Activated CD4-positive, alpha-beta T cell treated with anti-CD3 and anti-CD28 coated beads, Interleukin-2, Interleukin-4, amounts not matched to agents 100 ng/mL and 50 ng/mL, durations not matched to agents 16 hours and 8 hours (primary cell): ENCODE results near the gene PPM1M.

ENCODE experiments used
- DNase-seq: peaks from one replicate; pipeline ENCODE4 v3.0.0-alpha.2; 2020; ENCODE audit warnings: low spot score

Gene PPM1M, protein sequence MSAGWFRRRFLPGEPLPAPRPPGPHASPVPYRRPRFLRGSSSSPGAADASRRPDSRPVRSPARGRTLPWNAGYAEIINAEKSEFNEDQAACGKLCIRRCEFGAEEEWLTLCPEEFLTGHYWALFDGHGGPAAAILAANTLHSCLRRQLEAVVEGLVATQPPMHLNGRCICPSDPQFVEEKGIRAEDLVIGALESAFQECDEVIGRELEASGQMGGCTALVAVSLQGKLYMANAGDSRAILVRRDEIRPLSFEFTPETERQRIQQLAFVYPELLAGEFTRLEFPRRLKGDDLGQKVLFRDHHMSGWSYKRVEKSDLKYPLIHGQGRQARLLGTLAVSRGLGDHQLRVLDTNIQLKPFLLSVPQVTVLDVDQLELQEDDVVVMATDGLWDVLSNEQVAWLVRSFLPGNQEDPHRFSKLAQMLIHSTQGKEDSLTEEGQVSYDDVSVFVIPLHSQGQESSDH

DNA sequence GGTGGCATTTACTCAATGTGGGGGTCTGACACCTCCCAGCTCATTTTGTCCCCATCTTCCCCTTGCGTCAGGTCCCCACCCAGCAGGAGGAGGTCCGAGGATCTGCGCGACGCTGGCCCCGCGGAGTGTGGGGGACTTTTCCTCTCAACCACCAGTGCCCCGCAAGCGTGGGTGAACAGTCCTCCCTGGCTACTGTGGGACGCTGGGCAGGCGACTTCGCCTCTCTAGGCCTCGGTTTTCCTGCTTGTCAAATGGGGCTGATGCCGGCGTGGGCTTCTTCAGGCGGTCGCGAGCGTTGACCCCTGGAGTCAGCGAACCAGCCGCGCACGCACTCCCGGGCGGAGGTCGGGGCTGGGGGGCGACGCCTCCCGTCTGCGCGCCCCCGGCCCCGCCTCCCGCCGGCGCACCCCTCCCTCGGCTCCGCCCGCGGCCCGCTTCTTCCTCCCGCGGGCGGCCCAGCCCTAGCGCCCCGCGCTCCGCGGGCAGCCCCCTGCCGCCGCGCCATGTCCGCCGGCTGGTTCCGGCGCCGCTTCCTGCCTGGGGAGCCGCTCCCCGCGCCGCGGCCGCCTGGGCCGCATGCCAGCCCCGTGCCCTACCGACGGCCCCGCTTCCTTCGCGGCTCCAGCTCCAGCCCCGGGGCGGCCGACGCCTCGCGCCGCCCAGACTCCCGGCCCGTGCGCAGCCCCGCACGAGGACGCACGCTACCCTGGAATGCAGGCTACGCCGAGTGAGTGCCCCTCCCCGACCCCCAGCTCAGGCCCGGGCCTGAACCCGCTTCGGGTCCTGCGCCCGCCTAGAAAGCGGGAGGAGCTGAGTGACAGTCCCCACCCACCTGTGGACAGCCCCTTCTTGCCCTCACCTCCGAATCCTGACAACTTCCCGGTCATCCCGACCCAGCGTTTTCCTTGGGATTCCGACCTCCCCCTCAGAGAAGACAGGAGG, at the start of gene PPM1M:
Gene PPM1M (plus strand): TSS at position 438 of the 942 bp plus-strand sequence. CDS start 66 bp downstream, at position 504.
- no peak for DNase-seq

DNA sequence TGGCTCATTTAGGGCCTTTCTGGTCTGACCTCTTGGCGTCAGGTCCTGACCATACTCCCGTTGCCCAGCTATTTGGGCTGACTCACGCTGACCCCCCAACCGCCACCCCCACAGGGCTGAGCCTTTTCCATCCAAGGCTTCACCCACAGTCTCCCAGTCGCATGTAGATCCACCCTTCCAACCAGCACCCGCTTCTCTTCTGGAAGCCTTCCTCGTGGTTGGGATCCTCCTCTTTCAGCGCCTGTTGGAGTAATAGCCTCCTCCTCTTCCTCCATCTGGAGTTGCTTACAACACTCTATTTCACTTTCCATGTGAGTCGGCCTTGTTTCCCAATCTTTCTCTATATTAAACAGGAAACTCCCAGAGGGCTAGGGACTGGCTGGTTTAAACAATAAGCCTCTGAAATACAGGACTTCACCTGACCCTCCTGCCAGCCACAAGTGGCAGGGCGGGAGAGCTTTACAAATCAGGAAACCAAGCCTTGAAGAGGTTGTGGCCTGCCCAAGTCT, 49.7 kb upstream of the PPM1M start:
- DNase-seq, result no peak

DNA sequence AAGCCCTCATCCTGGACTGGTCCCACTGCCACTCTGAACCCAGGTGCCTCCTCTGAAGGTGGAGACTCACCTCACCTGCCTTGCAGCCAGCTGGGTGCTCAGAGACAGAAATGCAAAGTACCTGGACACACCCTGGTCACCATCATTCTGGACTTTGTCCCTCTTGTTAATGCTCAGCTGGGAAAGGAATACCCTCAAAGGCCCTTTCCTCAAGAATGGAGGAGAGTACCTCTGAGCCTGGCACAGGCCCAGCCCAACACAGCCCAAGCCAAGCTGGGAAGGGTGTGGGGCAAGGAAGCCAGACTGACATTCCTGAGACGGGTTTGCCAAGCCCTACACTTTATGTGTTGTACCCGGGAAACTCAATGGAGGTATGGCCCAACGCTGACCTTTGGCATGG, 48.6 kb upstream of the PPM1M start:
- DNase-seq, result no peak

- no peak for DNase-seq
These were observed 48.1 kb upstream of the PPM1M start for GRCh38 chr3:52197499-52197841.

DNA sequence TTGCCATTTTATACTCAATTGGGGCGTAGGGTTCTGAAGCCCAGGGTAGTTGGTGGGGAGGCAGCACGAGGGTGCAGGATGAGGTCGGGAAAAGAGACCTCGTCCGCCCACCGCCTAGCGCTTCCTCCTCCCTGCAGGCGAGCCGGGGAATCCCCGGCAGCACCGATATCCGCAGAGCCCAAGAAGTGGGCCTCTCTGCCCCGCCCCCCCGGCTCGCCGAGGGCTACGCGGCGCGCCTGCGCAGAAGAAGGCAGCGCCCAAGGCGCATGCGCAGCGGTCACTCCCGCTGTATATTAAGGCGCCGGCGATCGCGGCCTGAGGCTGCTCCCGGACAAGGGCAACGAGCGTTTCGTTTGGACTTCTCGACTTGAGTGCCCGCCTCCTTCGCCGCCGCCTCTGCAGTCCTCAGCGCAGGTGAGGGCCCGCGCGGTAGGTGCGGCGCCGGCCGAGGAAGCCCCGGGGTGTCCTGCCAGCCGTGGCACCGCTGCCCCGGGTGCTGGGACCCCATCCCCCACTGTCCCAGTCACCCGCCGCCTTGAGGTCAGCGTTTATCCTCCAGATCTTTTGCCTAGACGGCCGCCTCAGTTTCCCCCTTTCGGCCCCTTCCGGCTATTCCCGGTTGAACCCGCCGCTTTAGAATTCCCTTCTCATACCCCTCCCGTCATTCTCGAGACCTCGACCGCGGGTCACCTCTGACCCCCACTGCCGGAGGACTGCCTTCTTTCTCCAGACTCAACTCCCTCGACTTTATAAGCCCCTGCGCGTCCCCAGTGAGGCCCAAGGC, 47.5 kb upstream of the PPM1M start, which contains the start of gene ALAS1:
Gene ALAS1 (plus strand): TSS at position 319 of the 784 bp plus-strand sequence. CDS start 1,082 bp downstream, outside the sequence.
- DNase-seq, result peak; percentile 93

DNA sequence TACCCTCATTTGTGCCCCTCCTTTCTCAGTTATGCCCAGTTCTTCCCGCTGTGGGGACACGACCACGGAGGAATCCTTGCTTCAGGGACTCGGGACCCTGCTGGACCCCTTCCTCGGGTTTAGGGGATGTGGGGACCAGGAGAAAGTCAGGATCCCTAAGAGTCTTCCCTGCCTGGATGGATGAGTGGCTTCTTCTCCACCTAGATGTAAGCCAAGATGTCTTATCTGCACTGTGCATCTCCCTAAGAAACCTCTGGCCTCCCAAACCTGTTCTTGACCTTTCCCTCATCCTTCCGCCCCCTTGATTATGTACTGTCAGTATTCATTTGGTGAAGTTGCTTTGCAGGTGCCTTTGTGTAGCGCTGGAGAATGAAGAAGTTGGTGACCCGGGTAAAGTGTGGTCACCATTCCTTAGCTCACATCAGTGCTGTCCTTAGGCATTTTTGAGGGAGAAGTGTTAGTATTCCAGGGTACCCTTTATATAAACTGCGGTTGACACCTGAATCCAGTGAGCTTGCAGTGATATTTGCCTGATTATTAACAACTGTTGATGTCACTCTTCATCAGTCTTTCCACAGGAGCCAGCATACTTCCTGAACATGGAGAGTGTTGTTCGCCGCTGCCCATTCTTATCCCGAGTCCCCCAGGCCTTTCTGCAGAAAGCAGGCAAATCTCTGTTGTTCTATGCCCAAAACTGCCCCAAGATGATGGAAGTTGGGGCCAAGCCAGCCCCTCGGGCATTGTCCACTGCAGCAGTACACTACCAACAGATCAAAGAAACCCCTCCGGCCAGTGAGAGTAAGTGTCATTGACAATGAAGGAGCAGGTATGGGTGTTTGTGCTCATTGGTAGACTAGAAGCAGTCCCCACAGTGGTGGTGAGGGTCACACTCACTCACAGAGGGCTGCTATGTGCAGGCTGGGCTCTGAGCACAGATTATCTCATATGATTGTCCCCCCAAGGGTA, 46.6 kb upstream of the PPM1M start:
- DNase-seq, result no peak

- DNase-seq, result no peak
These were observed 44.4 kb upstream of the PPM1M start for GRCh38 chr3:52200981-52201679.

DNA sequence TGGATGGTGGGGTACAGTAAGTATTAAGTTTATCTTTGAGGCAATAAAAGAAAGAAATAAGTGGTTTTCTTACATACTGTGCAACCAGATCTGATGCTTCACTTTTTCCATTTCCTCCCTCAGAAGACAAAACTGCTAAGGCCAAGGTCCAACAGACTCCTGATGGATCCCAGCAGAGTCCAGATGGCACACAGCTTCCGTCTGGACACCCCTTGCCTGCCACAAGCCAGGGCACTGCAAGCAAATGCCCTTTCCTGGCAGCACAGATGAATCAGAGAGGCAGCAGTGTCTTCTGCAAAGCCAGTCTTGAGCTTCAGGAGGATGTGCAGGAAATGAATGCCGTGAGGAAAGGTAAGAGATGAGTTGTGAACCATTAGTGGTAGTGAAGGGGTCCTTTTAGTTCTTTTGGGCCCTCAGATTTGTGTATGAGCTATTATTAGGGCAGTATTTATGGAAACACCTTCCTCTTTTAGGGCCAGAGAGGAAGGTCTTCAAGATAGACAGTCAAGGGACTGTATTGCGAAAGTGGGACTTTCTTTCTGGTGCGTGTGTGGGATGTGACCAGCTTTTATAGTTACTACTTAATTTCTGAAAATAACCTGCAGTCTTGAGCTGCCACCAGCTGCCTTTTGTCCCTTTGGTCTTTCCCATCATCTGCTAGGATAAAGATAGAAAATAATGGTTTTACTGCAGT, 43.0 kb upstream of the PPM1M start:
- no peak for DNase-seq

DNA sequence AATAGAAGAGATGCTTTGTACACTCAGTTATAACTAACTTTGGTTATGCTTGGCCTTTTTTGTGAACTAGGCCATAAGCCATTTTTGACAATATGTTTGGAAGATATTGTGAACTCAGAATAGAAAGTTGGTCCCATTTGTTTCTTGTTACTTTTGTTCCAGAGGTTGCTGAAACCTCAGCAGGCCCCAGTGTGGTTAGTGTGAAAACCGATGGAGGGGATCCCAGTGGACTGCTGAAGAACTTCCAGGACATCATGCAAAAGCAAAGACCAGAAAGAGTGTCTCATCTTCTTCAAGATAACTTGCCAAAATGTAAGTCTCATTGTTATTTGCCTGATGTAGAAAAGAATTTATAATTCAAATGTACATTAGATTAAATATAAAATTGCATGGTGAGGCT, 41.9 kb upstream of the PPM1M start:
- DNase-seq, result no peak

GRCh38 chr3:52204337-52205073, 41.1 kb upstream of the PPM1M start:
- DNase-seq, result no peak

- DNase-seq, result no peak
These were observed 39.7 kb upstream of the PPM1M start for GRCh38 chr3:52205727-52206372.

DNA sequence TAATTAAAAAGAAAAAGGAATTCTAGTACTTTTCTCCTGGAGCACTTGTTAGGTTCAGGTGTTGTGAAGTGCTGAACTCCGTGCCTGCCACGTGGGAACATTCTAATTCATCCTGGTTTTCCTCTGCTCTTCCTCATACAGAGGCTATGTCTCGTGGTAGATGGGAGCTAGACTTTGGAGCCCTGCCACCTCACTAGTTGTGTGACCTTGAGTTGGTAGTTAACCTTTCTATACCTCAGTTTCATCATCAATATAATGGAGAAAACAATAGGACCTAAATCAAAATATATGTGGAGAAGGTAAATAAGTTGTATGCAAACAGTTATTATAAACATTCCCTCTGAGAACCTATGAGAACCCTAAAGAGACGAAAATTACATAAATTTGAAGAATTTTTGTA, 37.0 kb upstream of the PPM1M start:
- no peak for DNase-seq

- DNase-seq, result no peak
These were observed 35.5 kb upstream of the PPM1M start for GRCh38 chr3:52210037-52210436.

DNA sequence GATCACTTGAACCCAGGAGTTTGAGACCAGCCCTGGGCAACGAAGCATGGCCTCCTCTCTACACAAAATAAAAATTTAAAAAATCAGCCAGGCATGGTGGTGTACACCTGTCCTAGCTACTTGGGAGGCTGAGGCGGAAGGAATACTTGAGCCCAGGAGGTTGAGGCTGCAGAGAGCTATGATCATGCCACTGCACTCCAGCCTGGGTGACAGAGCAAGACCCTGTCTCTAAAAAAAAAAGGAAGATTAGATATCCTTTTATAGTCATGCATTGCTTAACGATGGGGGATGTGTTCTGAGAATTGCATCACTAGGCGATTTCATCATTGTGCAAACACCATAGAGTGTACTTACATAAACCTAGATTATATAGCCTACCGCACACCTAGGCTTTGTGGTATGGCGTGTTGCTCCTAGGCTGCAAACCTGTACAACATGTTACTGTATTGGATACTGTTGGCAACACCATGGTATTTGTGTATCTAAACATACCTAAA, 35.0 kb upstream of the PPM1M start:
- no peak for DNase-seq

DNA sequence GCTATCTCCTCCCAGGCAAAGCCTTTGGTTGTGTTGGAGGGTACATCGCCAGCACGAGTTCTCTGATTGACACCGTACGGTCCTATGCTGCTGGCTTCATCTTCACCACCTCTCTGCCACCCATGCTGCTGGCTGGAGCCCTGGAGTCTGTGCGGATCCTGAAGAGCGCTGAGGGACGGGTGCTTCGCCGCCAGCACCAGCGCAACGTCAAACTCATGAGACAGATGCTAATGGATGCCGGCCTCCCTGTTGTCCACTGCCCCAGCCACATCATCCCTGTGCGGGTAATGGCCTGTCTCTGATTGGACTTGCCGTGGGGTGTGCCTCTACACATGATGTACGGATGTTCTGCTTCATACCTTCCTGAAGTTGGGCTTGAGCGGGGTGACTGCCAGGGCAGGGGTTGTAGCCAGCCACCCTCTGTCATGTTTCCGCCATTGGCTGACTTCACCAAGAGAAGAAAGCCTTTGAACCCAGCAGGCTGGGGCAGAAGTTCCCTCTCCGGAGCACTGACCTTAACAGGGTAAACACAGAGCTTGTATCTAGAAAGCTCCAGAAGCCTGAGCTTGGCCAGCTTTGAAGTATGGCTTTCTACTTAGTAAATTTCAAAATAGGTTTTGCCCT, 34.2 kb upstream of the PPM1M start:
- DNase-seq, result no peak

- no peak for DNase-seq
These were observed 32.6 kb upstream of the PPM1M start for GRCh38 chr3:52213005-52213404.

DNA sequence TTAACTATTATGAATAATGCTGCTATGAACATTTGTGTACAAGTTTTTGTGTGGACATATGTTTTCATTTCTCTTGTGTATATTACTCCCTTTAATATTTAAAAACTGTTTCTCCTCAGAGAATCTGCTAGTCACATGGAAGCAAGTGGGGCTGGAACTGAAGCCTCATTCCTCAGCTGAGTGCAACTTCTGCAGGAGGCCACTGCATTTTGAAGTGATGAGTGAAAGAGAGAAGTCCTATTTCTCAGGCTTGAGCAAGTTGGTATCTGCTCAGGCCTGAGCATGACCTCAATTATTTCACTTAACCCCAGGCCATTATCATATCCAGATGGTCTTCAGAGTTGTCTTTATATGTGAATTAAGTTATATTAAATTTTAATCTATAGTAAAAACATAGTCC, 31.7 kb upstream of the PPM1M start:
- DNase-seq, result no peak

GRCh38 chr3:52215351-52215750, 30.2 kb upstream of the PPM1M start:
- DNase-seq, result no peak
